Type B pancreatic cell (in vitro differentiated cells): ENCODE data around the gene CCDC186. TPM values are rescaled to one million over a fixed set of nuclear protein-coding genes. Genes with fewer than 3 reads are reported as not detected.

Experiments
- DNase-seq: peaks from one replicate; pipeline ENCODE4 v3.0.0; 2021; ENCODE audit warnings: mixed read lengths; ENCODE audit not compliant: unreplicated experiment; ENCODE audit errors: extremely low spot score
- H3K27ac Mint-ChIP-seq: 2 replicates; pipeline ENCODE4 v1.8.0; 2021; ENCODE audit warnings: mild to moderate bottlenecking, mixed read lengths
- H3K27me3 Mint-ChIP-seq: 2 replicates; pipeline ENCODE4 v1.8.0; 2021; ENCODE audit warnings: mixed read lengths
- H3K36me3 Mint-ChIP-seq: 2 replicates; pipeline ENCODE4 v1.8.0; 2021; ENCODE audit warnings: mixed read lengths
- H3K4me1 Mint-ChIP-seq: one replicate; pipeline ENCODE4 v1.8.0; 2021; ENCODE audit warnings: mixed read lengths; ENCODE audit not compliant: unreplicated experiment
- H3K4me3 Mint-ChIP-seq: 2 replicates; pipeline ENCODE4 v1.8.0; 2021; ENCODE audit warnings: mild to moderate bottlenecking, mixed read lengths
- H3K9me3 Mint-ChIP-seq: 2 replicates; pipeline ENCODE4 v1.8.0; 2021; ENCODE audit warnings: mixed read lengths
- CTCF ChIP-seq: fragments of 200-600 bp; sonication (generic); conservative IDR thresholded peaks from 2 replicates; pipeline ENCODE4 v1.5.0; 2021; ENCODE audit warnings: antibody characterized with exemption, mild to moderate bottlenecking
- total RNA-seq: library from RNA; stranded (reverse); gene quantifications from 2 replicates; pipeline ENCODE4 v1.2.1, GENCODE V29; 2021; ENCODE audit warnings: low replicate concordance

Gene CCDC186
- total RNA-seq, 1 donor from 2014 or later: 21.0 TPM

DNA sequence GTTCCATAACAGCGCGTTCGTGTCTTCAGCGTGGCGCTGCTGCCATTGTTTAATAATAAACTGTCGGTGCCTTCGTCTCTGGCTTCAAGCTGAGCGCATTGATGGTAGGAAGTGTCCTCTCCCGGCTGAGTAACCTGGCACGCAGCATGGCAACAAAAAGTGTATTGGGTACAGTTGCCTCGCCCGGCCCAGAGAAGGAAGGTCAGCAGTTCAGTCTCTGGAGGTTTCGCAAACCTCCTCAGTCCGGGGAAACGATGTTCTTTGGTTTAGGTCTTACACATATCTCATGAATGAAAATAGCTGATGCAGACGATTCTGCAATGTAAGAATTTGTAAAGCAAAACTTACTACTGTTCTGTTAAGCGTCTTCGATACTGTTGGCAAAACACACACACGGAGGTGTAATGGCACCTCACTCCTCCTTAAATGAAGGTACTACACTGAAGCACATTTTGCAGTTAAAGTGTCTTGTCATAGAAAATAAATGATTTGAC lies 739 bp upstream of the CCDC186 start:
- no peak for DNase-seq
- no peaks in the 10 kb centered on the region for H3K27me3 Mint-ChIP-seq
- H3K4me1 Mint-ChIP-seq: peaks cover 23% of the 10 kb centered on the region
- no peaks in the 10 kb centered on the region for H3K36me3 Mint-ChIP-seq
- TF ChIP-seq CTCF: no peak
- H3K27ac Mint-ChIP-seq: peak overlapping the region; percentile 99
- no peaks in the 10 kb centered on the region for H3K9me3 Mint-ChIP-seq
- H3K4me3 Mint-ChIP-seq: peak overlapping the region; percentile 99

GRCh38 chr10:114173603-114173920 lies 441 bp downstream of the CCDC186 start:
- no peak for TF ChIP-seq CTCF
- peaks cover 4% of the 10 kb centered on the region for H3K36me3 Mint-ChIP-seq
- peaks cover 4% of the 10 kb centered on the region for H3K9me3 Mint-ChIP-seq
- H3K4me1 Mint-ChIP-seq: peaks cover 23% of the 10 kb centered on the region
- DNase-seq: no peak
- no peaks in the 10 kb centered on the region for H3K27me3 Mint-ChIP-seq
- H3K4me3 Mint-ChIP-seq: peak overlapping the region; percentile 99
- H3K27ac Mint-ChIP-seq: peak overlapping the region; percentile 99

GRCh38 chr10:114172776-114173602 lies 1.0 kb downstream of the CCDC186 start:
- H3K9me3 Mint-ChIP-seq: peaks cover 7% of the 10 kb centered on the region
- H3K27me3 Mint-ChIP-seq: no peaks in the 10 kb centered on the region
- H3K4me1 Mint-ChIP-seq: peaks cover 23% of the 10 kb centered on the region
- DNase-seq: no peak
- H3K36me3 Mint-ChIP-seq: peaks cover 7% of the 10 kb centered on the region
- H3K27ac Mint-ChIP-seq: peak overlapping the region; percentile 99
- TF ChIP-seq CTCF: no peak
- H3K4me3 Mint-ChIP-seq: peak overlapping the region; percentile 99

DNA sequence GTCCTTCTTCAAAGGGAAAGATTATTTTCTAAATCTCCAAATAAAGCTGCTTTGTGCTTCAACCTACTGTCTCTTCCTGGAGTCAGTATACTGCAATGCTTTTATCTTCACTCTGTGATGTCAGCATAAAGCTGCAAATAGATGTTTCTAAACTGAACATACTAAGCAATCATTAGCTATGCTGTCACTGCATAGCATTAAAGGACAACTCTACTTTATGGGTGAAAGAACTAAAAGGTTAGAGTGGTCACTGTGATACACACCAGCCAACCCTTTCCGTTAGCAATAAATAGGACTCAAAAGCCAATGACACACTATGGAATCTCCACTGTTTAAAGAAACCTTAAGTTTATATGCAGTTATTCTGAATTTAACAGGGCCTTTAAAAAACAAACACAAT lies 1.8 kb downstream of the CCDC186 start:
- Mint-ChIP-seq H3K4me1 (peaks cover 23% of the 10 kb centered on the region), H3K4me3 (peak overlapping the region; percentile 99), H3K27ac (peak overlapping the region; percentile 99), H3K9me3 (peaks cover 7% of the 10 kb centered on the region), H3K27me3 (no peaks in the 10 kb centered on the region), H3K36me3 (peaks cover 11% of the 10 kb centered on the region)
- DNase-seq: no peak
- no peak for TF ChIP-seq CTCF

- peak overlapping the region; percentile 30 for H3K4me3 Mint-ChIP-seq
- H3K27ac Mint-ChIP-seq: peak overlapping the region; percentile 40
- TF ChIP-seq CTCF: no peak
- peaks cover 35% of the 10 kb centered on the region for H3K4me1 Mint-ChIP-seq
- no peak for DNase-seq
- H3K36me3 Mint-ChIP-seq: peaks cover 25% of the 10 kb centered on the region
- peaks cover 14% of the 10 kb centered on the region for H3K9me3 Mint-ChIP-seq
- no peaks in the 10 kb centered on the region for H3K27me3 Mint-ChIP-seq
These were observed 5.5 kb downstream of the CCDC186 start for GRCh38 chr10:114168450-114169009.
